HUDEP-2 (cell line): ENCODE measurements around the gene PRM3.

Experiments
- DNase-seq, 76 experiments: peaks; one replicate each; lab custom pipeline; 2025; ENCODE audit not compliant: unreplicated experiment in 76 of 76; lab: John Stamatoyannopoulos, UW

The PRM3 gene

DNA sequence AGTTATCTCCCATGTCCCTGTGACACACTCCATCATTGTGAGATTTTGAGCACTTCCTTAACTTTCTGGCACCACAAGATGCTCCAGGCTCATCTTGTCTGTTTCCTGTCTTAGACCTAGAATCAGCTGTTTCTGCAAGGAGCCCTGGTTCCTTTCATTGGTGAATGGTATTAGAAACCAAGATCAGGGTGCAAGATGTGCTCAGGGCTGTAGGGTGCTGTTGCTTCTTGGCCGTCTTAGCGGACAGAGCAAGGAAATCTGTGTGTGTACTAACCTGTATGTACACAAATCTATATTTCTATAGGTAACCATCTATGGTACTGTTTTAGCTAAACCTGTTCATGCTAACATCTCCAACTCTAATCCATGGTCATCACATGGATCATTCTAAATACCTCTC is 15.8 kb upstream of the PRM3 start:
- DNase-seq: no peak

DNA sequence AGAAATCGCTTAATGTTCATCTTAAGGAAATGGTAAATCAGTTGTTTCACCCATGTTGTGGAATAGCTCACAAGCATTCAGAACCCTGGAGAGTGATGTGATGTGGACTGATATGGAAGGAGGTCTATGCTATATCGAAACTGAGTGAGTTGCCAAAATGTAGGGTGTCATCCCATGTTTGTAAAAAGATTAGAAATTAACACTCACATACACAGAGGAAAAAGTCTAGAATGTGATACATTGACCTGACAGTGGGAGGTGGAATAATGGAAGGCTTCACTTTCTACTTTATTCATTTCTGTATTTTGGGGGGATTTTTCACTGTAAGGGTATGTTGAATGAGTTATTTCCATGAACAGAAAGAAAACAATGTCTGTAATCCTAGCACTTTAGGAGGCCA is 12.4 kb upstream of the PRM3 start:
- no peak for DNase-seq

DNA sequence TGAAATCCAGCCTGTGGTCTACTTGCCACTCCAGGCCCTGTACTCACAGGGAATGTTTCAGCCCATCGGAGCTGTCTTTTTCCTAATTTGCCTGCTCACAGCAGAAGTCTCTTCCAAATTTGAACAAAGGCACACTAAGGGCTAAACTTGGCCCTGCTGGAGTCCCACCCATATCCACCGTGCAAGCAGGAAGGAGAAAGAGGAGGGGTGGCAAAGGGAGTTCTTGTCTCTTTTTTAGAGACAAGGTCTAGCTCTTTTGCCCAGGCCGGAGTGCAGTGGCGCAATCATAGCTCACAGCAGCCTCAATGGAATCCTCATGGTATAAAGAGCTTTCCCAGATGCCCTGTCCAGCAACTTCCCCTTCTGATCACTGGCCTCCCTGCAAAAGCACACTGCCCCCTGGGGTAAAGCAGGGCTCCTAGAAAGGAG is 10.4 kb upstream of the PRM3 start:
- no peak for DNase-seq

DNA sequence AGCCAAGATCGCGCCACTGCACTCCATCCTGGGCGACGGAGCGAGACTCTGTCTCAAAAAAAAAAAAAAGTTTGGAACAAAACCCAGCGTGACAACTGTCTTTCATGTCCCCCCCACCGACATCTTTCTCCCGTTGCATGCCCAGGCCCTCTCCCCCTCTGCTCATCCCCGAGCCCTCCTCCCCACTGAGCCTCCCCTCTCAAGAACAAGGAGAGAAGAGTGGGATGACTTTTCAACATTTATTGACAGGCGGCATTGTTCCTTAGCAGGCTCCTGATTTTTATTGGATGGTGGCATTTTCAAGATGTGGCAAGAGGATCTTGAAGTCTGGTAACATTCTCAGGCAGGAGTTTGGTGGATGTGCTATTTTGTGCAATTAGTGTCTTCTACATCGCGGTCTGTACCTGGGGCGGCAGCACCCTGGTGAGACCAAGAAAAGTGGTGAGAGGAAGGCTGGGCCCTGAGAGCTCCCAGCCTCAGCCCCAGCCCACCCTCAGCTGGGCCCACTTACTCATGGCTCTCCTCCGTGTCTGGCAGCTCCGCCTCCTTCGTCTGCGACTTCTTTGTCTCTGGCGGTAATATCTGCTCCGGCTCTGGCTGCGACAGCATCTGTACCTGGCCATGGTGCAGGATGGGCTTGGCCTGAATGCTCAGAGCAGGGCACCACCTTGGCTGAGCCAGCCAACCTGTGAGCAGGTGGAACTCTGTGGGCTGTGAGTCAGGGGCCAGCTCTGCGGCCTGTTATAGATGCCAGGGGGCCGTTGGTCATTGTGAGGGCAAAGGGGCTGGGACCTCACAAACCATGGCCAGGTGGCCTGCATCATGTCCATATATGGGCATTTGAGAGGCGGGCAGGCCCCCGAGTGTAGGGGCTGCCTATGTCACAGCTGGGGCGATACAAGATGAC is 7.4 kb upstream of the PRM3 start, which contains the start of gene PRM1:
PRM1 (minus strand) TSS at position 715 of the 907 bp plus-strand sequence; CDS start at position 623, 92 bp downstream.
- no peak for DNase-seq

GRCh38 chr16:11278681-11279628 is 5.5 kb upstream of the PRM3 start:
- DNase-seq: no peak

DNA sequence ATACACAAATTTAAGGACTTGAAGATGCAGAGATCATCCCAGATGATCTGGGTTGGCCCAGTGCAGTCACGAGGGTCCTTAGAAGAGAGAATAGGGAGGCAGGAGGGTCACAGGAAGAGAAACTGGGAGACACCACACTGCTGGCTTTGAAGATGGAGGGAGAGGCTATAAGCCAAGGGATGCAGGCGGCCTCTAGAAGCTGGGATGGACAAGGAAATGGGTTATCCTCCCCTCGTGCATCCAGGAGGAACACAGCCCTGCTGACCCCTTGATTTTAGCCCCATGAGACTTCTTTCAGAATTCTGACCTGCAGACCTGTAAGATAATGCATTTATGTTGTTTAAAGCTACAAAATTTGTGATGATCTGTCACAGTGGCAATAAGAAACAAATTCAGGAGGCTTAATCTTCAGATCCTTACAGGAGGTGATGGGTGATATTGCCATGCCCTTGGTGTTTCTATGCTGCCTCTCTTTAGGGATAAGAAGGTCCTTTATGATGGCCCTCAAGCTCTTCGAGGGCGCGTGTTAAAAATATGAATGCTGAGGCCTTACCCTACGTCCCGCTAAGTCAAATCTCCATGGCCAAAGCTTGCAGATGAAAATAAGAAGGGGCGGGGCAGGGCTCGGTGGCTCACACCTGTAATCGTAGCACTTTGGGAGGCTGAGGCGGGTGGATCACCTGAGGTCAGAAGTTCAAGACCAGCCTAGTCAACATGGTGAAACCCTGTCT is 4.3 kb upstream of the PRM3 start:
- DNase-seq: no peak

DNA sequence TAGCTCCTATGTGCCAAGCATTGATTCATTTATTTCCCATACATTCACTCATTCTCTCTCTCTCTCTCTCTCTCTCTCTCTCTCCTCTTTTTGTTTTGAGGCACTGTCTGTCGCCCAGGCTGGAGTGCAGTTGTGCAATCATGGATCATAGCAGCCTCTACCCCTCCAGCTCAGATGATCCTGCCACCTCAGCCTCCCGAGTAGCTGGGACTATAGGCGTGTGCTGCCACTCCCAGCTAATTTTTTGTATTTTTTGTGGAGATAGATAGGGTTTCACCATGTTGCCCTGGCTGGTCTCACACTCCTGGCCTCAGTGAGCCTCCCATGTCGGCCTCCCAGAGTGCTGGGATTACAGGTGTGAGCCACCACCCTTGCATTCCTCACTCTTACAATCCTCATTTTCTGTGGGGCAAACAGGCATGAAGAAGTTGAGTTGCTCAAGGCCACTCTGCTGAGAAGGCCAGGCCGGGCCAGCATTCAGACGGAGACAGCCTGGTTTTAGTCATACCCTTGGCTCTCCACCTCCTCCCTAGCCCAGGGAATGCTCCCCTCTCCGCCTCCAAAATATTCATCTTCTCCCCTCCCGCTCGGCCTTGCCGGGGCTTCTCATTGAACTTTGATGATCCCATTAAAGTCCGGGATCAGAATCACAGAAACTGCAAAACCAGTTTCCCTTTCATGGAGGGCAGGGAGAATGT is 3.6 kb upstream of the PRM3 start:
- no peak for DNase-seq

GRCh38 chr16:11276143-11276895 is 2.9 kb upstream of the PRM3 start, which contains the start of gene PRM2:
Gene PRM2, minus strand, starts transcription at chr16:11276480. Its CDS starts 110 bp downstream, at chr16:11276370.
- no peak for DNase-seq

GRCh38 chr16:11274964-11275363 is 1.5 kb upstream of the PRM3 start:
- no peak for DNase-seq

- no peak for DNase-seq
These were observed 394 bp upstream of the PRM3 start for GRCh38 chr16:11273721-11274324.

DNA sequence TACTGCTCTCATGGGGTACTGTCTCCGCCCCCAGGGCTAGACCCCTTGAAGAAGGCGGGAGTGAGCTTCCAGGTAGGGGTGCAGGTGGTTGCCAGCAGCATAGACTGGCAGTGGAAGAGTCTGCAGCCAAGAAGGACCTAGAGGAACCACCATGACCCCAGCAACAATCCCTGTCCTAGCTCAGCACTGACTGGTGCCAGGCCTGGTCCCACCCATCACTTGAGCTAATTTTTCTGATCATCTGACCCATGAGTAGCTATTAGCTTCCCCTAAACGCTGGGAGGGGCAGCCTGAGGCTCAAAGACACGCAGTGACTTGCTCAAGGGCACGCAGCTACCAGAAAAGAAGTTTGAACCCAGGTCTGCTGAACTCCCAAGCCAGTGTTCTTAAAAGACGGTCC is 945 bp downstream of the PRM3 start:
- DNase-seq: no peak

DNA sequence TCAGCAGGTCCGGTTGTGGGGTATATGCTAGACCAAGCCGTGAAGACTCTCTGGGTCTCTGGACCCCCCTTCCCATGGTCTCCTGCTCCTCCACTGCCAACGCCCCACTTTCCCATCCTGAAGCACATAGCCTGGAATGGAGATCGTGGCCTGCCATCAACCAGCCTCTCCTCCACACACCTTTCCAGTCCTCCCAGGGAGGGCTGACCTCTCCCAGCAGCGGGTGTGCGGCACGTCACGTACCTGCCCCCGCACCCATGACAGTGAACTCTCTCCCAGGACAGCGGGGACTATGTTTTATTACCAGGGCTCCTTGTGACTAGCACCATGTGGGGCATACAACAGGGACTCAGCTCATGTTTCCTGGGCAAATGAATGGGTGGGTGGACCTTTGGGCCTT is 1.8 kb downstream of the PRM3 start:
- DNase-seq: no peak

- no peak for DNase-seq
These were observed 2.7 kb downstream of the PRM3 start for GRCh38 chr16:11270602-11271162.

DNA sequence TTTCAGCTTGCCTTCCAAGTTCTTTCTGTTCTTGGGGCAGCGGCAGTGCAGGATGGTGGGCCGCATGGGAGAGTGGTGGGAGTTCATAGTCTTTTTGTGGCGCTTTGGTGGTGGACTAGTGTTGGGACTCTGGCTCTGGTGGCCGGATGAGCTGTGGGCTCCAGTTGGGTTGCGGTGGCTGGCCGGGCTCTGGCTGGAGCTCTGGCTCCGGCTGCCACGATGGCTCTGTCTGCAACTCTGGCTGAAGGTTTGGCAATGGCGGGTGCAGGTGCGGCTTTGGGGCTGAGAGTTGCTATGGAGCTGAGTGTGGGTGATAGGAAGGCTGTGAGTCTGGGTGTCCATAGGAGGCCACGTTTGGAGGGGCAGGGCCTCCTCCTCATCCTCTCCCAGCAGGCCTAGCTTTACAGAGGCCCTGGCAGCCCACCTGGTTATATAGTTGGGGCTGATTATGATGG is 4.5 kb downstream of the PRM3 start, which contains the start of gene TNP2:
TNP2 (minus strand) TSS at position 405 of the 455 bp plus-strand sequence; CDS start at position 342, 63 bp downstream.
- no peak for DNase-seq

GRCh38 chr16:11265124-11265523 is 8.3 kb downstream of the PRM3 start:
- DNase-seq: no peak

- no peak for DNase-seq
These were observed 9.1 kb downstream of the PRM3 start for GRCh38 chr16:11264155-11264832.

GRCh38 chr16:11263737-11264136 is 9.7 kb downstream of the PRM3 start:
- DNase-seq: no peak

- DNase-seq: no peak
These were observed 10.5 kb downstream of the PRM3 start for GRCh38 chr16:11262915-11263314.
